ENCODE data around the gene ANTXR2.

The ANTXR2 gene

GRCh38 chr4:80088471-80088870 lies 15.4 kb upstream of the ANTXR2 start:
- Histone ChIP-seq H3K79me2 (ENCODE audit: control insufficient read depth, insufficient read depth, low read length, poor library complexity) (no peaks in the 10 kb centered on the region), H4K8ac (ENCODE audit: low read depth, low read length) (no peak overlapping the region), H3K23ac (ENCODE audit: low read length) (no peak overlapping the region), H2BK12ac (ENCODE audit: low read length) (no peak overlapping the region), H3K9ac (ENCODE audit: low read length) (no peak overlapping the region), H3K4me3 (ENCODE audit: low read depth, low read length) (no peak overlapping the region), H4K12ac (ENCODE audit: low read depth, low read length) (no peak overlapping the region), H2BK120ac (ENCODE audit: insufficient read depth, low read length, poor library complexity) (no peak overlapping the region), H2AK5ac (ENCODE audit: low read length) (no peak overlapping the region), H3K36me3 (ENCODE audit: control insufficient read depth in 1 of 2, insufficient read depth in 2 of 2, low read length in 2 of 2) (no peaks in the 10 kb centered on the region), H3K18ac (ENCODE audit: low read length) (no peak overlapping the region), H3K4ac (ENCODE audit: low read depth, low read length) (no peak overlapping the region), H3K9me3 (ENCODE audit: insufficient read depth, low read depth, low read length) (no peaks in the 10 kb centered on the region), H3K79me1 (ENCODE audit: low read length) (no peaks in the 10 kb centered on the region), H3K4me1 (ENCODE audit: control insufficient read depth in 1 of 2, insufficient read depth in 2 of 2, low read length in 2 of 2) (no peaks in the 10 kb centered on the region), H3K14ac (ENCODE audit: low read length) (no peak overlapping the region), H3K27me3 (ENCODE audit: insufficient read depth, low read length) (no peaks in the 10 kb centered on the region), H4K91ac (ENCODE audit: low read depth, low read length) (no peak overlapping the region), H3K4me2 (ENCODE audit: low read length) (no peak overlapping the region), H2BK5ac (ENCODE audit: low read depth, low read length, poor library complexity) (no peak overlapping the region), H2AFZ (ENCODE audit: insufficient read depth, low read length, poor library complexity) (no peak overlapping the region), H3K27ac (ENCODE audit: low read depth, low read length) (no peak overlapping the region)
- no CpG with 5 or more reads among the region's 1 CpG for WGBS (ENCODE audit: extremely low coverage, insufficient coverage, insufficient read length)
- DNase-seq, result no peak

GRCh38 chr4:80086296-80086695 lies 13.3 kb upstream of the ANTXR2 start:
- Histone ChIP-seq H3K9me3 (ENCODE audit: insufficient read depth, low read depth, low read length) (no peaks in the 10 kb centered on the region), H3K27me3 (ENCODE audit: insufficient read depth, low read length) (no peaks in the 10 kb centered on the region), H3K36me3 (ENCODE audit: control insufficient read depth in 1 of 2, insufficient read depth in 2 of 2, low read length in 2 of 2) (no peaks in the 10 kb centered on the region), H3K18ac (ENCODE audit: low read length) (no peak overlapping the region), H3K4me2 (ENCODE audit: low read length) (no peak overlapping the region), H2BK12ac (ENCODE audit: low read length) (no peak overlapping the region), H2BK5ac (ENCODE audit: low read depth, low read length, poor library complexity) (no peak overlapping the region), H3K4ac (ENCODE audit: low read depth, low read length) (no peak overlapping the region), H2AK5ac (ENCODE audit: low read length) (no peak overlapping the region), H4K8ac (ENCODE audit: low read depth, low read length) (no peak overlapping the region), H2BK120ac (ENCODE audit: insufficient read depth, low read length, poor library complexity) (no peak overlapping the region), H3K27ac (ENCODE audit: low read depth, low read length) (no peak overlapping the region), H2AFZ (ENCODE audit: insufficient read depth, low read length, poor library complexity) (no peak overlapping the region), H3K14ac (ENCODE audit: low read length) (no peak overlapping the region), H3K79me2 (ENCODE audit: control insufficient read depth, insufficient read depth, low read length, poor library complexity) (no peaks in the 10 kb centered on the region), H4K91ac (ENCODE audit: low read depth, low read length) (no peak overlapping the region), H4K12ac (ENCODE audit: low read depth, low read length) (no peak overlapping the region), H3K9ac (ENCODE audit: low read length) (no peak overlapping the region), H3K4me3 (ENCODE audit: low read depth, low read length) (no peak overlapping the region), H3K4me1 (ENCODE audit: control insufficient read depth in 1 of 2, insufficient read depth in 2 of 2, low read length in 2 of 2) (no peaks in the 10 kb centered on the region), H3K79me1 (ENCODE audit: low read length) (no peaks in the 10 kb centered on the region), H3K23ac (ENCODE audit: low read length) (no peak overlapping the region)
- WGBS (ENCODE audit: extremely low coverage, insufficient coverage, insufficient read length), result no CpG with 5 or more reads among the region's 5 CpGs
- DNase-seq, result peak in 1 of 2 donors; percentile 69

- Histone ChIP-seq H3K23ac (ENCODE audit: low read length) (no peak overlapping the region), H3K14ac (ENCODE audit: low read length) (no peak overlapping the region), H2BK5ac (ENCODE audit: low read depth, low read length, poor library complexity) (no peak overlapping the region), H3K4me2 (ENCODE audit: low read length) (no peak overlapping the region), H3K4ac (ENCODE audit: low read depth, low read length) (no peak overlapping the region), H2AK5ac (ENCODE audit: low read length) (no peak overlapping the region), H3K79me1 (ENCODE audit: low read length) (no peaks in the 10 kb centered on the region), H3K9ac (ENCODE audit: low read length) (no peak overlapping the region), H3K4me3 (ENCODE audit: low read depth, low read length) (no peak overlapping the region), H2AFZ (ENCODE audit: insufficient read depth, low read length, poor library complexity) (no peak overlapping the region), H3K79me2 (ENCODE audit: control insufficient read depth, insufficient read depth, low read length, poor library complexity) (no peaks in the 10 kb centered on the region), H4K91ac (ENCODE audit: low read depth, low read length) (no peak overlapping the region), H3K36me3 (ENCODE audit: control insufficient read depth in 1 of 2, insufficient read depth in 2 of 2, low read length in 2 of 2) (no peaks in the 10 kb centered on the region), H2BK120ac (ENCODE audit: insufficient read depth, low read length, poor library complexity) (no peak overlapping the region), H4K12ac (ENCODE audit: low read depth, low read length) (no peak overlapping the region), H4K8ac (ENCODE audit: low read depth, low read length) (no peak overlapping the region), H2BK12ac (ENCODE audit: low read length) (no peak overlapping the region), H3K9me3 (ENCODE audit: insufficient read depth, low read depth, low read length) (no peaks in the 10 kb centered on the region), H3K27me3 (ENCODE audit: insufficient read depth, low read length) (no peaks in the 10 kb centered on the region), H3K27ac (ENCODE audit: low read depth, low read length) (no peak overlapping the region), H3K4me1 (ENCODE audit: control insufficient read depth in 1 of 2, insufficient read depth in 2 of 2, low read length in 2 of 2) (no peaks in the 10 kb centered on the region), H3K18ac (ENCODE audit: low read length) (no peak overlapping the region)
- no peak for DNase-seq
- no CpG with 5 or more reads among the region's 3 CpGs for WGBS (ENCODE audit: extremely low coverage, insufficient coverage, insufficient read length)
Measured at GRCh38 chr4:80085081-80085480, 12.1 kb upstream of the ANTXR2 start.

- H3K23ac ChIP-seq (ENCODE audit: low read length), result no peak overlapping the region
- no peak overlapping the region for H3K18ac ChIP-seq (ENCODE audit: low read length)
- H3K14ac ChIP-seq (ENCODE audit: low read length), result no peak overlapping the region
- no peak overlapping the region for H3K27ac ChIP-seq (ENCODE audit: low read depth, low read length)
- H4K12ac ChIP-seq (ENCODE audit: low read depth, low read length), result no peak overlapping the region
- H3K4ac ChIP-seq (ENCODE audit: low read depth, low read length), result no peak overlapping the region
- no peak overlapping the region for H2BK120ac ChIP-seq (ENCODE audit: insufficient read depth, low read length, poor library complexity)
- H3K4me1 ChIP-seq (ENCODE audit: control insufficient read depth in 1 of 2, insufficient read depth in 2 of 2, low read length in 2 of 2), result no peaks in the 10 kb centered on the region
- H3K4me3 ChIP-seq (ENCODE audit: low read depth, low read length), result no peak overlapping the region
- H3K79me2 ChIP-seq (ENCODE audit: control insufficient read depth, insufficient read depth, low read length, poor library complexity), result no peaks in the 10 kb centered on the region
- H3K36me3 ChIP-seq (ENCODE audit: control insufficient read depth in 1 of 2, insufficient read depth in 2 of 2, low read length in 2 of 2), result no peaks in the 10 kb centered on the region
- no CpG with 5 or more reads among the region's 2 CpGs for WGBS (ENCODE audit: extremely low coverage, insufficient coverage, insufficient read length)
- no peak for DNase-seq
- H2BK12ac ChIP-seq (ENCODE audit: low read length), result no peak overlapping the region
- H4K8ac ChIP-seq (ENCODE audit: low read depth, low read length), result no peak overlapping the region
- no peak overlapping the region for H3K9ac ChIP-seq (ENCODE audit: low read length)
- H2AFZ ChIP-seq (ENCODE audit: insufficient read depth, low read length, poor library complexity), result no peak overlapping the region
- no peak overlapping the region for H4K91ac ChIP-seq (ENCODE audit: low read depth, low read length)
- no peak overlapping the region for H2AK5ac ChIP-seq (ENCODE audit: low read length)
- H2BK5ac ChIP-seq (ENCODE audit: low read depth, low read length, poor library complexity), result no peak overlapping the region
- H3K27me3 ChIP-seq (ENCODE audit: insufficient read depth, low read length), result no peaks in the 10 kb centered on the region
- H3K4me2 ChIP-seq (ENCODE audit: low read length), result no peak overlapping the region
- no peaks in the 10 kb centered on the region for H3K9me3 ChIP-seq (ENCODE audit: insufficient read depth, low read depth, low read length)
- H3K79me1 ChIP-seq (ENCODE audit: low read length), result no peaks in the 10 kb centered on the region
Measured at GRCh38 chr4:80082693-80083092, 9.7 kb upstream of the ANTXR2 start.
